CD4-positive, alpha-beta T cell (primary cell): ENCODE measurements around the gene FLNC. TPM values are rescaled to one million over a fixed set of nuclear protein-coding genes. Genes with fewer than 3 reads are reported as not detected.

ENCODE experiments used
- ATAC-seq: fragments of 200-7000 bp; cut with Tn5 transposase; one replicate; pipeline ENCODE4 v1.10.0; 2022; ENCODE audit warnings: mild to moderate bottlenecking; ENCODE audit not compliant: poor library complexity
- CTCF ChIA-PET: fragments of 350-600 bp; sonication (Branson Sonifier 250); formaldehyde crosslinking; loops from one replicate; lab custom pipeline; 2021; ENCODE audit warnings: antibody characterized with exemption, inconsistent platforms; lab: Charles Lee
- POLR2A ChIA-PET: fragments of 350-600 bp; sonication (Branson Sonifier 250); formaldehyde crosslinking; loops from one replicate; lab custom pipeline; 2021; ENCODE audit warnings: antibody characterized with exemption, inconsistent platforms; lab: Charles Lee
- DNase-seq, 14 experiments: peaks; one replicate each; pipeline ENCODE4 v3.0.0-alpha.2; 2013 to 2020; ENCODE audit warnings: mixed read lengths in 2 of 14
- H3K27ac ChIP-seq, 2 donors: one replicate each; pipeline versions ENCODE4 v1.5.1 to v1.7.0; 2013; ENCODE audit warnings: low read length in 2 of 2, low read depth in 1 of 2, mild to moderate bottlenecking in 1 of 2
- H3K27me3 ChIP-seq, 2 experiments: 1 replicate in 1 of 2; 2 replicates in 1 of 2; pipeline versions ENCODE4 v1.6.1 to v1.7.0; 2013; ENCODE audit warnings: low read length in 2 of 2, control low read depth in 1 of 2, mild to moderate bottlenecking in 1 of 2, moderate library complexity in 1 of 2; ENCODE audit not compliant: insufficient read depth in 2 of 2, control insufficient read depth in 1 of 2
- H3K36me3 ChIP-seq: one replicate; pipeline ENCODE4 v1.6.1; 2013; ENCODE audit warnings: low read length, control low read depth; ENCODE audit not compliant: insufficient read depth
- H3K4me1 ChIP-seq: one replicate; pipeline ENCODE4 v1.6.1; 2013; ENCODE audit warnings: low read length, control low read depth; ENCODE audit not compliant: insufficient read depth
- H3K4me3 ChIP-seq: one replicate; pipeline ENCODE4 v1.5.1; 2013; ENCODE audit warnings: mild to moderate bottlenecking, low read length, moderate library complexity
- H3K9me3 ChIP-seq, 2 experiments: 1 replicate in 1 of 2; 2 replicates in 1 of 2; pipeline versions ENCODE4 v1.6.1 to v1.7.0; 2013; ENCODE audit warnings: low read length in 2 of 2, mild to moderate bottlenecking in 2 of 2, control low read depth in 1 of 2, moderate library complexity in 1 of 2; ENCODE audit not compliant: control insufficient read depth in 1 of 2, insufficient read depth in 1 of 2
- H3K27ac Mint-ChIP-seq: one replicate; pipeline ENCODE4 v1.8.0; 2020; ENCODE audit warnings: mixed read lengths
- H3K27me3 Mint-ChIP-seq: one replicate; pipeline ENCODE4 v1.8.0; 2021; ENCODE audit warnings: mixed read lengths
- H3K36me3 Mint-ChIP-seq: one replicate; pipeline ENCODE4 v1.8.0; 2021; ENCODE audit warnings: low read depth, mixed read lengths
- H3K4me1 Mint-ChIP-seq: one replicate; pipeline ENCODE4 v1.8.0; 2021; ENCODE audit warnings: low read depth, mixed read lengths
- H3K4me3 Mint-ChIP-seq: one replicate; pipeline ENCODE4 v1.8.0; 2020; ENCODE audit warnings: mild to moderate bottlenecking, mixed read lengths
- H3K9me3 Mint-ChIP-seq: one replicate; pipeline ENCODE4 v1.8.0; 2020; ENCODE audit warnings: mixed read lengths
- CTCF ChIP-seq: fragments of 200-600 bp; IDR thresholded peaks from one replicate; pipeline ENCODE4 v1.8.0; 2022; ENCODE audit warnings: antibody characterized with exemption, mild to moderate bottlenecking
- intact Hi-C, 2 experiments: fragments of 100-400 bp; cut with DNase I in 1 of 2; cut with micrococcal nuclease in 1 of 2; formaldehyde crosslinking; loops; one replicate each; pipeline versions ENCODE4 v1.15.1 to v1.9.0; 2023 to 2025; cut with DNase I, micrococcal nuclease
- total RNA-seq, 174 experiments: library from RNA in 2 of 174; stranded (reverse) in 2 of 174; gene quantifications; one replicate each; pipeline ENCODE4 v1.2.3 and lab custom pipeline; 2021 to 2026

Gene FLNC
- total RNA-seq, 2 experiments from 2014 or later: 0.06 to 0.08 TPM

GRCh38 chr7:128900237-128900636 is 70.0 kb downstream of the FLNC start:
- DNase-seq (no peak), ATAC-seq (no peak)
- H3K4me3 ChIP-seq: no peak overlapping the region
- Mint-ChIP-seq H3K4me1 (no peaks in the 10 kb centered on the region), H3K4me3 (no peak overlapping the region), H3K36me3 (no peaks in the 10 kb centered on the region), H3K9me3 (no peaks in the 10 kb centered on the region), H3K27me3 (peaks cover 22% of the 10 kb centered on the region), H3K27ac (no peak overlapping the region)
- ChIA-PET CTCF (interaction anchor here (1.0 to 1.7 kb wide), 2 partner anchors 17 to 191 kb away, joined by 3 to 4 read pairs; no protein-coding TSS in a partner anchor), POLR2A (no interaction called here)
- H3K4me1 ChIP-seq: peaks cover 7% of the 10 kb centered on the region
- no peak for TF ChIP-seq CTCF
- no peak overlapping the region for H3K27ac ChIP-seq
- H3K27me3 ChIP-seq: no peaks in the 10 kb centered on the region
- peaks cover 0 to 4% of the 10 kb centered on the region in 2 experiments for H3K9me3 ChIP-seq
- intact Hi-C loops: loop anchor here in 1 of 2 experiments (5.0 kb wide), 1 partner anchor 312 kb away; no protein-coding TSS in a partner anchor
- no peaks in the 10 kb centered on the region for H3K36me3 ChIP-seq

- POLR2A ChIA-PET: no interaction called here
- intact Hi-C loops: loop anchor here in 1 of 2 experiments (5.0 kb wide), 1 partner anchor 309 kb away; no protein-coding TSS in a partner anchor
- H3K27ac Mint-ChIP-seq: no peak overlapping the region
These were observed 72.8 kb downstream of the FLNC start for GRCh38 chr7:128902761-128903585.

More at GRCh38 chr7:128902761-128903585, 72.8 kb downstream of the FLNC start:
- peaks cover 0 to 4% of the 10 kb centered on the region in 2 experiments for H3K27me3 ChIP-seq
- ATAC-seq: no peak
- peak in 1 of 14 experiments; percentile 7 for DNase-seq
- H3K4me1 ChIP-seq: peaks cover 7% of the 10 kb centered on the region
- no peak overlapping the region for H3K27ac ChIP-seq
- Mint-ChIP-seq H3K9me3 (no peaks in the 10 kb centered on the region), H3K36me3 (no peaks in the 10 kb centered on the region), H3K27me3 (peaks cover 42% of the 10 kb centered on the region), H3K4me1 (no peaks in the 10 kb centered on the region), H3K4me3 (no peak overlapping the region)
- CTCF ChIA-PET: interaction anchor here (1.5 kb wide), 1 partner anchor 189 kb away, joined by 4 read pairs; no protein-coding TSS in a partner anchor
- H3K9me3 ChIP-seq: peaks cover 0 to 4% of the 10 kb centered on the region in 2 experiments
- no peak overlapping the region for H3K4me3 ChIP-seq
- no peaks in the 10 kb centered on the region for H3K36me3 ChIP-seq
- no peak for TF ChIP-seq CTCF
